GM21390 (cell line): ENCODE data around the gene MALAT1.
"Not testable (repeated sequence)": the region's sequence is repeated elsewhere in the genome, so short reads cannot be mapped to it uniquely, and the experiment has no call there.

ENCODE experiments used
- ATAC-seq: cut with Tn5 transposase; IDR thresholded peaks from one replicate; pipeline ENCODE4 v1.9.1; 2021; ENCODE audit not compliant: unreplicated experiment

The MALAT1 gene

GRCh38 chr11:65516135-65516968 is 17.5 kb downstream of the MALAT1 start:
- no peak for ATAC-seq

- not testable (repeated sequence) for ATAC-seq
These were observed 20.2 kb downstream of the MALAT1 start for GRCh38 chr11:65518941-65519549.

- ATAC-seq, result not testable (repeated sequence)
These were observed 23.1 kb downstream of the MALAT1 start for GRCh38 chr11:65521777-65522521.

- ATAC-seq, result not testable (repeated sequence)
These were observed 24.1 kb downstream of the MALAT1 start for GRCh38 chr11:65522718-65523630.

- ATAC-seq, result not testable (repeated sequence)
These were observed 24.8 kb downstream of the MALAT1 start for GRCh38 chr11:65523631-65523968.

- no peak for ATAC-seq
These were observed 25.3 kb downstream of the MALAT1 start for GRCh38 chr11:65524014-65524740.

GRCh38 chr11:65524741-65525545 is 26.1 kb downstream of the MALAT1 start, which contains the start of gene SCYL1:
Gene SCYL1 (plus strand): TSS chr11:65525083. CDS start chr11:65525154, 71 bp downstream.
- peak; percentile 48 for ATAC-seq

GRCh38 chr11:65525546-65526480 is 27.0 kb downstream of the MALAT1 start:
- no peak for ATAC-seq

GRCh38 chr11:65526744-65527143 is 27.9 kb downstream of the MALAT1 start:
- no peak for ATAC-seq

GRCh38 chr11:65528819-65529350 is 30.0 kb downstream of the MALAT1 start:
- ATAC-seq, result no peak

GRCh38 chr11:65529475-65530156 is 30.8 kb downstream of the MALAT1 start:
- ATAC-seq, result no peak

- ATAC-seq, result no peak
These were observed 31.3 kb downstream of the MALAT1 start for GRCh38 chr11:65530157-65530496.

- ATAC-seq, result no peak
These were observed 33.7 kb downstream of the MALAT1 start for GRCh38 chr11:65532388-65533064.

GRCh38 chr11:65535102-65535501 is 36.3 kb downstream of the MALAT1 start:
- ATAC-seq, result no peak

GRCh38 chr11:65536412-65537295 is 37.8 kb downstream of the MALAT1 start:
- no peak for ATAC-seq

- ATAC-seq, result no peak
These were observed 38.4 kb downstream of the MALAT1 start for GRCh38 chr11:65537296-65537597.
